Stimulated activated CD4-positive, alpha-beta T cell treated with anti-CD3 and anti-CD28 coated beads, TNF-alpha, amount 100 ng/mL, for 48 hours (primary cell): ENCODE data around the gene ADORA3.
A peak's percentile ranks its signal among the peaks of the same experiment; 100 is the strongest.
"Not testable (repeated sequence)": the region's sequence is repeated elsewhere in the genome, so short reads cannot be mapped to it uniquely, and the experiment has no call there.

Experiments used
- DNase-seq, 3 donors: peaks; one replicate each; pipeline ENCODE4 v3.0.0-alpha.2; 2020; ENCODE audit warnings: low read depth in 3 of 3

The ADORA3 gene

DNA sequence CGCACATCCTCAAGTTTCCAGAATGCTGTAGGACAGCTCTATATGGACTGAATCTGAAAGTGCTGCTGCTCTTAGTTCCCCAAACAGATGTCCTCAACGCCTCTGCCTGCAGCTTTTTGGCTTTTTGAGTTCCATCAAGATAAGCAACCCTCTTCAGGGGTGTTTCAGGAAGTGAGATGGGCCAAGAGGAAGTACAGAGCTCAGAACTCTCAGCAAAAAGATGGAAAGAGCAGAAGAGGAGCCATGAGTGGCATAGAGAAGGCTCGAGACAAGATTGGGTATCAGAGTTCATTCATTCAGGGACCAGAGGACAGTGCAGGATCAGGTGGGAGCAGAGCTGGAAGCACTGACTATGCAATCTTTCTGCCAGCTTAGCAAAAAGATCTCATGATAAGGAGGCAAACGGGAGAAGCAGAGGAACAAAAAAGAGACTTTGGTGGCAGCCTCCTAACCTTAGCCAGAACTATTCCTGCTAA is at the start of gene ADORA3, which contains the start of gene TMIGD3:
Gene ADORA3 (minus strand): TSS at position 49 of the 476 bp plus-strand sequence. CDS start 279 bp downstream, outside the sequence.
Gene TMIGD3 (minus strand): TSS at position 49 of the 476 bp plus-strand sequence. CDS start 279 bp downstream, outside the sequence.
- DNase-seq: no peak

DNA sequence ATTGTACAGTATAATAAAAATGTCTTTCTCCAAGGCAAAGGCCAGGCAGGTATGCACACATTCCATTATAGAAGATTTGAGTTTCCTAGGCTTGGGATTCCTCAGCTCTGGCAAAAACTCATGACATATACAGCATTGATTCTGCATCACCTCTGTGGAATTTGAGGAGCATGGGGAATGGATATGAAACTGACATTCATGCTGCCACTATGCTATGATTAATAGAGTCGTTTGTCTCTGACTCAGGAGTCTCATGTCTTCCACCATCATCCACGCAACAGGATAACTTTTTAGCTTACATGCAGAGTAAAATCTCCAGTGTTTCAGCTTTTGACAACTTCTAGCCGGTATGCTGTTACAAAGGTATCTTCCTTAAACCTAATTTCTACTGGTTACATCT is 49.8 kb upstream of the ADORA3 start:
- DNase-seq: no peak

DNA sequence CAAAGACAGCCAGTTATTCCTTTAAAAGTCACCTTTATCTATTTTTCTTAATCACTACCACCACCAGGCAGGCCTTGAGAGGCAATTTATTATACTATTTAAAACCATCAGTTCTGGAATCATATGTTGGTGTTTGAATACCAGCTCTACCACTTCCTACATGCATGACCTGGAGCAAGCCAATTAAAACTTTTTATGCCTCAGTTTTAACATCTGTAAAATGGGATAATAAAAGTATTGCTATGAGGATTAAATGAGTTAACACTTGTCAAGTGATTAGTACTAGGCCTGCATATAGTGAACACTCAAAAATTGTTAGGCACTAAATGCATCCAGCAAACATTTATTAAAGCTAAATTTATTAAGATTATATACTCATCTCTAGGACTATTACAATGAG is 49.2 kb upstream of the ADORA3 start:
- no peak for DNase-seq

DNA sequence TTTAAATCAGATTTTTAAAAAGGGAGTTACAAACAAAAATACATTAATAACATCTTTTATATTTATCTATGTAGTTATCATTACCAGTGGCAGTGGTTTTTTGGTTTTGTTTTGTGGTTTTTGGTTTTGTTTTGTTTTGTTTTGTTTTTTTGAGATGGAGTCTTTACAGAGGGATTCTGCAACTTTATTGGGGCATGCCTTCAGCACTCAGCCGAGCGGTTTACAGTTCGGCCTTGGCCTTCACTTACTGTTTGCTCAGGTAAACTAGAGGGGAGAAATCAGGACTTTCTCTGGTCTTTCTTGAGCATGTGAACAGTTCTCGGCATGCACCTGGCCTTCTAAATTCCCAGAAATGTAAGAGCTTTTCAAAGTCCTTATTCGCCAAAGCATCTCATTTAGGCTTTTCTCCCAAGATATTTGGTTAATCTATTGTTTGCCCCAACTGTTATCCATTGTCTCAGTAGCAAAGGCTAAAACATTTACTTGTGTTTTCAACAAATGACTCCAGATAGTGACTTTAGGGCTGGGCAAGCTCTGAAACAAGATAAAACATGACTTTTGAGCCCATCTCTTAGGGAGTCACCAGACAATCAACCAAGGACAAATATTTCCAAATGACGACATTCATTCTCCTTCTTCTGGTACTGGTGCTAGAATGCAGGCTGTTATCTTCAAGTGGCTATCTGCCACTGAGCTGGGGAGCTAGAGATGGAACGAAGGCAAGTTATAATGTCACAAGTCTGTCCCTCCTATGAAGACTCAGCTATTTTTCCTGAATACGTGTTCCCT is 48.4 kb upstream of the ADORA3 start:
- no peak for DNase-seq

DNA sequence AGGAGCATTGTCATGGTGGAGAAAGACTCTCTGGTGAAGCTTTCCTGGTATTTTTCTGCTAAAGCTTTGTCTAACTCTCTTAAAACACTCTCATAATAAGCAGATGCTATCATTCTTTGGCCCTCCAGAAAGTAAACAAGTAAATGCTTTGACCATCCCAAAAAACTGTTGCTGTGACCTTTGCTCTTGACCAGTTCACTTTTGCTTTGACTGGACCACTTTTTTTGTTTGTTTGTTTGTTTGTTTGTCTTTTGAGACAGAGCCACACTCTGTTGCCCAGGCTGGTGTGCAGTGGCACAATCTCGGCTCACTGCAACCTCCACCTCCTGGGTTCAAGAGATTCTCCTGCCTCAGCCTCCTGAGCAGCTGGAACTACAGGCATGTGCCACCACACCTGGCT is 44.4 kb upstream of the ADORA3 start:
- DNase-seq: not testable (repeated sequence)

DNA sequence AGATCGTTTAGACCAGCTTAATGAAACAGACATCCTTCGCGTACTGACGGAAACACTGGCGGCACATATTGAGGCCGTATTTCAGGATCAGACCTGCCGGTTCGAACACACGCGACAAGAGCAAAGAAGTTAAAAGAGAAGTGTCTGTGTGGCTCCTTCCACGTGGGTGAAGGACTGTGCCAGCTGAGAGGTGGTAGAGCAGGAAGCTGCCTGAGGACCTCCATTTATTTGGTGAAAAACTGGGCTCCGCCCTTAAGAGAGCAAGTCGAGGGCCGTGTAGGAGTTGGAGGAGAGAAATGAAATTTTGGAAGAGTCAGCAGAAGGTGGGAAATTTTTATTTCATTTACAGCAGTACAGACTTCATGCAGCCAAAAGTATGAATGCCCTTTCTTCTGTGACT is 38.8 kb upstream of the ADORA3 start:
- DNase-seq: no peak

DNA sequence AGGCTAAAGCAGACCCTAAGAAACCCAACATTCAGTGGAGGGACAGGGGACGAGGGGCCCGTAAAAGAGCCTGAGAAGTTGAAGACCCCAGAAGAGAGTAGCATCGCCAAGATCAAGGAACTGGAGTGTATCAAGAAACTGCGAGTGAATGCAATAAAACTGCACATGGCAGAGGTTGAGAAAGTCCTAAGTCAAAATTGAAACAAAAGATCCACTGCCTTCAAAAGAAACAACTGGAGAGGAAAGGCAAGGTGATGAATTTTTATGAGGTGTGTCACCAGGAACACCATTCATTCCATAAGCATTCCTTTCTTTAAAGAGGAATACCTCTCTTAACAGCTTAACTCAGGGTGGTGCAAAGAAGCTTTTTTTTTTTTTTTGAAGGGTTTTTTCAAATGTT is 38.3 kb upstream of the ADORA3 start:
- no peak for DNase-seq

DNA sequence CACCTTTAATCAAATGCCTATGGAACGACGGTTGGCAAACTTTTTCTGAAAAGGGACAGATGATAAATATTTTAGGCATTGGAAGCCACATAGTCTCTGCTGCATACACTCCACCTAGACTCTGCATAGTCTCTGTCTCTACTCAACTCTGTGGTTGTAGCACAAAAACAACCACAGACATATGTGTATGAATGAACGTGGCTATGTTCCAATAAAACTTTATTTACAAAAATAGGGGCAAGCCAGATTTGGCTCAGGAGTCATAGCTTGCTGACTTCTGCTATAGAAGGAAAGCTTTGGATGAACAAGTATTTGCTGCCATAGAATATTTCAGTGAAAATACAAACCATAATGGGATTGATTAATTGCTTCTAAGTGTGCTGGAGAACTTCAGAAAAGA is 37.5 kb upstream of the ADORA3 start:
- no peak for DNase-seq

DNA sequence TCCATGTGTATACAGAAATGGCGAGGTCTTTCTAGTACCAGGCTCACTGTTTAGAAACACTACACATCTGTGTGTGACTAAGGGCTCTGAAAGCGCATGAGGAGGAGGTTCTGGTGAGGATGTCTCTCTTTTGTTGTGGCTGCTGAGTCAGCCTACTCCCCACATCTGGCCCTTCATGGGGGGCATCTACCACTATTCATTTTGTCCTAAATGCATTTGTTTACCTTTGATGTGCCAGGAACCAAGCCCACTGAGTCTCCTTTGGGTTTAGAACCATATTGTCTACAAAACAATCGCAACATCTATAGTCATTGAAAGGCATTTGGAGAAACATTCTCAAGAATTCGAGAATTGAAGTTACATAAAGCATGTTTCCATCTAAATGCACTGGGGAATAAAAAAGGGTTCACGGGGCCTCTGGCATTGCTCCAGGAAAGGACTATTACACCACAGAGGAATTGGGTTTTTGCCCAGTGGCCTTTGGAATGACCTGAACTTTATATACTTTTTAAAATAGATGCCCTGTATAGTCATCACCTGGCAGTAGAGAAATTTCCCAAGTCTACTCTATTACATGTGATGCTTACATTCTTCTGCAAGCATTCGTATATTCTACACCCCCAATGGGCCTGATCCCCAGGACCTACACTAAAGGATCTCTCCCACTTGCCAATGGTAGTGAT is 35.1 kb upstream of the ADORA3 start:
- DNase-seq: no peak

- no peak for DNase-seq
Measured at GRCh38 chr1:111535256-111536191, 32.1 kb upstream of the ADORA3 start.

- no peak for DNase-seq
Measured at GRCh38 chr1:111520053-111520452, 16.6 kb upstream of the ADORA3 start.

- DNase-seq: peak in 1 of 3 donors; percentile 20
Measured at GRCh38 chr1:111517469-111518225, 14.2 kb upstream of the ADORA3 start.

DNA sequence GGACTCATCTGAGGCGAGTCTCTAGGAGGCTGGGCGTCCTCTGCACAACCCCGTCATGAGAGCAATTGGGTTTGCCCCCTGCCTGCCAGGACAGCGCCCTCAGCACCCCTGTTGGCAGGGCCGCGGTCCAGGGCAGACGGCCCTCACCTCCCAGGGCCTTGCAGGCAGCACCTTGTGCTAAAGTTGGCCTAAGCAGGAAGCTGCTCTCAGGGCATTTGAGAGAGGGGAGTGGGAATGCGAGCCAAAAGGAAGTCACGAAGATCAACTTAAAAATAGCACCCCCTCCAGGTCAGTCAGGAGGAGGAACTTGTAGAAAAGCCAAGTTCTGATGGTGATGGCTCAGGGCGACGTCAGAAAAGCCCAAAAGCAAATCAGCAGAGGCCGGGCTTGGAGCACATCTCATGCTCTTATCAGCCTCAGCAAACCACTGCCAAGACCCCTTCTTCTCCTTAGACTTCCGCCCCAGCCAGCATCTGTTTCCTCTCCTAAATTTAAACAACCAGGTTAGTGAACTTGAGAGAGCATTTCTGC is 12.6 kb upstream of the ADORA3 start:
- DNase-seq: no peak

DNA sequence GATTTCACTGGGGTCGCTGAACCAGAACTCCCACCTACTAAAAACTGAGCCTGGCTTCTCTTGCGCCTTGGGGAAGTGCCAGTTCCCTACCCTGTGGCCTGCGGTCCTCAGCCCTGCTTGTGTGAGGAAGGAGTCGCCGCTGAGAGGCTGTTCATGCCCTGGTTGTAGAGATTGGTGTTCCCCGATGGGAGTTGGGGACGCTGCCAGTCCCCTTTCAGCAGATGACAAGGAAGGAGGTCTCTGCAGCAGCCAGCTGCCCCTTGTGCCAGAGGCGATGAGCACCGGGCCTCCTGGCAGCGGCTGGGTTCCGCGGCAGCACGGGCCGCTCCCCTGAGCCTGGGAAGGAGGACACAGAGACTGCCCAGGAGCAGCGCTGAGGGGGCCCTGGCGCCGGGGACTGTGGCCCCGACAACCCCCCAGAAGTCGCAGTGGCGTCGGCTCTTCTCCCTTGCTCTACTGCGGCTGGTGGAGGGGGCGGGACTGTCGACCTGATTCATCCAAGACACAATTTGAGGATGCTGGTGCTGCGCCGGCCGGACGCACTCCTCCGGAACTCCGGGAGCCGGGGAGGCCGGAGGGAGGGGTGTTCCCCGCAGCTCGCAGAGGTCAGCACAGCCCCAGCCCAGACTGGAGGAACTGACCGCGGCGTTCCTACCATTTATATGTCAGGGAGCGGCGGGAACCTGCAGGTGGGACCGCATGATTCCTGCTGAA is 12.0 kb upstream of the ADORA3 start:
- DNase-seq: no peak

- DNase-seq: no peak
Measured at GRCh38 chr1:111513410-111514020, 10.1 kb upstream of the ADORA3 start.

DNA sequence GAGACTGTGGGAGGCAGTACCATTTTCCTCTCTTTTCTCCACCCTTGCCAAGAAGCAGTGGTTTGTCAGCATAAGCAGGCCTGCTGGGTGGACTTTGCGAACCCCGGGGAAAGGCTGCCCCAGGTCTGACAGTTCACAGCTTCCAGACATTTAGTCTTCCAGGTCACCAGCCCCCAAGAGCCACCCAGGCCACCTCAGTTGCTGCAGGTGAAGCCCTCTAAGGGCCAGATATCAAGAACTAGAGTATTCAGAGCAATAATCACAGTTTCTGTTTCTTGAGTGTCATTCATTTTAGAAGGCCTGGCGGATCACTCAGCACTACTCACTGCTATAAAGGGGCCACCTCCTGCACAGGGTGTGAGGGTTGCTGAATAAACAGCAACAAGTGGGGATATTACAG is 9.5 kb upstream of the ADORA3 start:
- DNase-seq: no peak

GRCh38 chr1:111512132-111512889 is 8.9 kb upstream of the ADORA3 start:
- no peak for DNase-seq

DNA sequence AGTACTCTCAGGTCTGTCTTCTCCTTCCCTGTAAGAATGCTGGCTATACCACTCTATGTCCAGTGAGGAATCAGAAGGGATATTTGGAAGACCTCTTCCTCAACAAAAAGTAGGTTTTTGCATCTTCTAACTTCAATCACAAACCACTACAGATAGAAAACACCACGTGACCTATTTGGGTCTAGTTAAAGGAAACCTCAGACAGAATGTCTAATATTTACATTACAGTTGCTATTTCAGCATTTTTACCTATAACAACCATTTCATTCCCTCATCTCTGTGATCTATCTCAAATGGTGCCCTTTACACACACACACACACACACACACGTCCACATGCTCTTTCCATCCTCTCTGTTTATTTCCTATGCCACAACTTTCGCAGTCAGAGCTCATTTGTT is 7.9 kb upstream of the ADORA3 start:
- DNase-seq: no peak

DNA sequence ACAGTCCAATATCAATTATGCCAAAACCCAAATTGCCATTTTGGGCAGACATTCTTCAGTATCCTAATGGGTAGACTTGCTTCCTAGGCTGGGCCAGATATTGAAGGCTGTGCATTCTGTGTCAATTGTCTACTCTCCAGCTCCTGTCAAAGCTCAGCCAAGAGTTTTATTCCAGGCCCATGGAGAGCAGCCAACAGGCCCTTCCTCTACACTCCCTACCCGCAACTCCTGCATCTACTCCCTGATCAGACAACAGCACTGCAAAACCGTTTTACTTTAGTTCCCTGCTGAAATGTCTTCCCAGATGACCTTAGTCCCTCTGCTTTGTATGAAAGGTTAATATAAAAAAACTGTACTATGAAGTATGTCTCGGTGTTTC is 6.6 kb upstream of the ADORA3 start:
- no peak for DNase-seq
